ENCODE data around the gene PTPRO.

The PTPRO gene

GRCh38 chr12:15485466-15485865 lies 163.2 kb downstream of the PTPRO start:
- no peak for TF ChIP-seq CTCF (IDR thresholded peaks at IDR 0.05; ENCODE audit: low read depth, low read length)
- DNase-seq (ENCODE audit: extremely low read depth, low read depth) = no peak

- DNase-seq (ENCODE audit: extremely low read depth, low read depth) = no peak
- TF ChIP-seq CTCF (IDR thresholded peaks at IDR 0.05; ENCODE audit: low read depth, low read length) = no peak
Measured at GRCh38 chr12:15486859-15487258, 164.6 kb downstream of the PTPRO start.

- DNase-seq (ENCODE audit: extremely low read depth, low read depth) = no peak
Measured at GRCh38 chr12:15488481-15488880, 166.2 kb downstream of the PTPRO start.

GRCh38 chr12:15494329-15495046 lies 172.2 kb downstream of the PTPRO start:
- DNase-seq (ENCODE audit: extremely low read depth, low read depth) = no peak
- no peak for TF ChIP-seq CTCF (IDR thresholded peaks at IDR 0.05; ENCODE audit: low read depth, low read length)

More at GRCh38 chr12:15488481-15488880, 166.2 kb downstream of the PTPRO start:
- no peak for TF ChIP-seq CTCF (IDR thresholded peaks at IDR 0.05; ENCODE audit: low read depth, low read length)

- no peak for TF ChIP-seq CTCF (IDR thresholded peaks at IDR 0.05; ENCODE audit: low read depth, low read length)
- DNase-seq (ENCODE audit: extremely low read depth, low read depth) = no peak
Measured at GRCh38 chr12:15495746-15496145, 173.4 kb downstream of the PTPRO start.

GRCh38 chr12:15496738-15497137 lies 174.4 kb downstream of the PTPRO start:
- TF ChIP-seq CTCF (IDR thresholded peaks at IDR 0.05; ENCODE audit: low read depth, low read length) = no peak
- no peak for DNase-seq (ENCODE audit: extremely low read depth, low read depth)

GRCh38 chr12:15497671-15498292 lies 175.5 kb downstream of the PTPRO start:
- TF ChIP-seq CTCF (IDR thresholded peaks at IDR 0.05; ENCODE audit: low read depth, low read length) = no peak
- no peak for DNase-seq (ENCODE audit: extremely low read depth, low read depth)
